Suppressor macrophage treated with lipopolysaccharide for 1 hour (primary cell): ENCODE data around the gene PTGR1.
A peak's percentile ranks its signal among the peaks of the same experiment; 100 is the strongest.

ENCODE experiments used
- DNase-seq, 3 donors: peaks; one replicate each; pipeline ENCODE4 v3.0.0-alpha.2; 2020 to 2022

Gene PTGR1

GRCh38 chr9:111531716-111532115 is 67.7 kb downstream of the PTGR1 start:
- DNase-seq, result no peak

- no peak for DNase-seq
Measured at GRCh38 chr9:111529787-111530186, 69.7 kb downstream of the PTGR1 start.

- DNase-seq, result no peak
Measured at GRCh38 chr9:111527347-111527746, 72.1 kb downstream of the PTGR1 start.

- peak; percentile 66 to 83 (median 70) for DNase-seq
Measured at GRCh38 chr9:111525056-111525977, 74.1 kb downstream of the PTGR1 start, which contains the start of gene ZNF483. ZNF483 (plus strand) TSS chr9:111525179; CDS start chr9:111527396, 2,217 bp downstream.

- DNase-seq, result no peak
Measured at GRCh38 chr9:111524731-111525055, 74.8 kb downstream of the PTGR1 start.

GRCh38 chr9:111516061-111516465 is 83.4 kb downstream of the PTGR1 start:
- DNase-seq, result no peak

GRCh38 chr9:111514967-111515366 is 84.5 kb downstream of the PTGR1 start:
- no peak for DNase-seq
